HEK293T (cell line): ENCODE measurements around the gene MTERF4.

Source experiments
- CTCF ChIA-PET: fragments of 350-600 bp; formaldehyde crosslinking; extraction: SDS; loops from one replicate; lab custom pipeline; 2021; ENCODE audit warnings: antibody characterized with exemption, inconsistent platforms; lab: Yijun Ruan, JAX
- POLR2A ChIA-PET: fragments of 350-600 bp; formaldehyde crosslinking; extraction: SDS; loops from one replicate; lab custom pipeline; 2020; ENCODE audit warnings: antibody characterized with exemption, inconsistent platforms; lab: Yijun Ruan, JAX
- DNase-seq: peaks from one replicate; pipeline ENCODE4 v3.0.0; 2012; ENCODE audit warnings: mixed read lengths; ENCODE audit errors: extremely low spot score
- ARNT ChIP-seq: fragments of 450-650 bp; IDR thresholded peaks from 2 replicates; pipeline ENCODE4 v1.6.1; 2017; ENCODE audit warnings: mild to moderate bottlenecking
- BHLHE40 ChIP-seq: fragments of 450-650 bp; IDR thresholded peaks from 2 replicates; pipeline ENCODE4 v1.6.1; 2016; ENCODE audit warnings: mild to moderate bottlenecking, moderate library complexity, borderline replicate concordance
- CTBP1 ChIP-seq: fragments of 450-650 bp; IDR thresholded peaks from 2 replicates; pipeline ENCODE4 v1.6.1; 2016; ENCODE audit warnings: borderline replicate concordance
- ELF4 ChIP-seq: fragments of 450-650 bp; IDR thresholded peaks from 2 replicates; pipeline ENCODE4 v1.6.1; 2017; ENCODE audit warnings: antibody characterized with exemption
- FOXA1 ChIP-seq: fragments of 450-650 bp; IDR thresholded peaks from 2 replicates; pipeline ENCODE4 v1.6.1; 2016; ENCODE audit warnings: mild to moderate bottlenecking
- FOXK2 ChIP-seq: fragments of 450-650 bp; IDR thresholded peaks from 2 replicates; pipeline ENCODE4 v1.6.1; 2016; ENCODE audit warnings: mild to moderate bottlenecking
- FOXM1 ChIP-seq: fragments of 450-650 bp; IDR thresholded peaks from 2 replicates; pipeline ENCODE4 v1.6.1; 2017; ENCODE audit warnings: mild to moderate bottlenecking, borderline replicate concordance
- HDGF ChIP-seq: fragments of 450-650 bp; IDR thresholded peaks from 2 replicates; pipeline ENCODE4 v1.6.1; 2017; ENCODE audit warnings: antibody characterized with exemption, borderline replicate concordance
- L3MBTL2 ChIP-seq: fragments of 450-650 bp; conservative IDR thresholded peaks from 2 replicates; pipeline ENCODE4 v1.6.1; 2016; ENCODE audit warnings: mild to moderate bottlenecking
- LEF1 ChIP-seq: fragments of 450-650 bp; IDR thresholded peaks from 2 replicates; pipeline ENCODE4 v1.6.1; 2017; ENCODE audit warnings: mild to moderate bottlenecking, borderline replicate concordance
- NFRKB ChIP-seq: fragments of 450-650 bp; IDR thresholded peaks from 2 replicates; pipeline ENCODE4 v1.6.1; 2016; ENCODE audit warnings: mild to moderate bottlenecking, moderate library complexity
- PKNOX1 ChIP-seq: fragments of 450-650 bp; IDR thresholded peaks from 2 replicates; pipeline ENCODE4 v1.6.1; 2016
- SP1 ChIP-seq: fragments of 450-650 bp; IDR thresholded peaks from 2 replicates; pipeline ENCODE4 v1.6.1; 2017
- SUZ12 ChIP-seq: fragments of 450-650 bp; IDR thresholded peaks from 2 replicates; pipeline ENCODE4 v1.6.1; 2016; ENCODE audit warnings: mild to moderate bottlenecking
- TARDBP ChIP-seq: fragments of 450-650 bp; IDR thresholded peaks from 2 replicates; pipeline ENCODE4 v1.6.1; 2016
- ZNF384 ChIP-seq: fragments of 450-650 bp; IDR thresholded peaks from 2 replicates; pipeline ENCODE4 v1.6.1; 2016

Gene MTERF4

DNA sequence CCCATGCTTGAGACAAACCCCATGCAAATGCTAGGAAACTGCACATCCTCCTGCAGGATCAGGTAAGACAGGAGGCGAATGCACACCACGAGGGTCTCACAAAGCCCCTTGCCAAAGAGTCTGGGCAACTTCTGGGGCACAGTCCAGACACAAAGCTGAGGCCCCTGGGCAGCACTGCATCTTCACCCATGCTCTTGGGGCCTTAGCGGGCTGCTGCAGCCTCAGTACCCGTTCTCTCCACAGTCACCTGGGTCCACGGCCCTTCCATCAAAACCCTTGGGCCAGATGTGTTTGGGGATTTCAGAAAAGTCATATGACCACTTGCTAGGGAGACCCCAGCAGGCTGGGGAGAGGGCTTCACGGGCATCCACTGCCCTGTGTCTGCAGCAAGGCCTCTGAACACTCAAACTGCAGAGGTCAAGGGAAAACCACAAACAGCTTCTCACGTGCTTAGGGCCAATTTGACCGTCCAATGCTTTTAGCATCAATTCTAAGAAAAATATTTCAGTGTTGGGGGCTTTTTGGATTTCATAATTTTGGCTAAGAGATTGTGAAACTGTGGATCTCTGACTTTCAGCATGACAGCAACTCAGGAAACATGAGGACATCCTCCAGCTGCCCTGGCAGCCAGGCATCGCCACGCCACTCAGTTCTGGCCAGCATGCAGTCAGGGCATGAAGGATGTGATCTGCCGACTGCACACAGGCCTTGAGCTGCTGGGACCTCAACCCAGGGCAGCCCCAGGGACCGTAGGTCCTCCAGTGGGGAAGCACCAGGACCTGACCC lies 27.2 kb upstream of the MTERF4 start:
- DNase-seq, result no peak

DNA sequence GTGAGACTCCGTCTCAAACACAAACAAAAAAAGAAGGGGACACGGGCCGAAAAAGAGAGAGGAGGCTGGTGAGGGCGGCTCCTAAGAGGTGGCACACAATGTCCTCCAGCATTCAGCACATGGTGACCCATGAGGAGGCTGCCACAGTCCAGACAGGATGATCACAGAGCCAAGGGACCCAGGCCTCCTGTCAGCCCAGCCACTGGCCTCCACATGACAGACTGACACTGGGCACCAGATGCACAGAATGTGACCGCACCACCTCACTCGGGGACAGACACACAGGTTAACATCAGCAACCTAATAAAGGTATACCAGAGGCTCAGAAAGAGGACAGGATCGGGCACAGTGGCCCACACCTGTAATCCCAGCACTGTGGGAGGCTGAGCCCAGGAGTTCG lies 26.2 kb upstream of the MTERF4 start:
- ChIA-PET CTCF (no interaction called here), POLR2A (no interaction called here)
- DNase-seq, result no peak
- TF ChIP-seq BHLHE40 (no peak), TARDBP (no peak), ZNF384 (no peak), ELF4 (no peak), LEF1 (no peak)

More for the DNA sequence above, 27.2 kb upstream of the MTERF4 start:
- TF ChIP-seq TARDBP (no peak), CTBP1 (no peak), HDGF (no peak)
- ChIA-PET POLR2A (no interaction called here), CTCF (interaction anchor here (0.5 kb wide), 1 partner anchor 51 kb away, joined by 8 read pairs; no protein-coding TSS in a partner anchor)

- TF ChIP-seq PKNOX1 (no peak), SP1 (no peak), CTBP1 (no peak), FOXK2 (no peak), SUZ12 (no peak), NFRKB (no peak), LEF1 (no peak)
- CTCF ChIA-PET, result no interaction called here
Observed at GRCh38 chr2:241126771-241127202, 24.7 kb upstream of the MTERF4 start.

DNA sequence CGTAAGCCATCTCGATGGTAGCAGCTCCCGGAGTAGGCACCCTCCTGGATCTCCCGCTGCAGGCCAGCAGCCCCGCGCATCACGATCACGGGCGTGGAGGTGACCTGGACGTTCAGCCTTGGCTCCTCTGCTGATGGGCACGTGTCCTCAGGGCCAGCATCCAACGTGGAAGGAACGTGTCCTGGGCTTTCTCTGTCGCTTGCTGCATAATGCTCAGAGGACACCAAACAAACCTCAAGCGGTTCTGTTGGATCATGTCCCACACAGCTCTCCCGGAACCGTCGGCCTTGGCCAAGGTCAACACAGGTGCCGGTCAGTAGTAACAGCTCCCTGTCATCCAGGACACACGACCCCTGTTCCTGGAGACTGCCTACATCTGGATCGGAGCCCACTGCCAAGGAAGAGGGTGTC lies 24.1 kb upstream of the MTERF4 start:
- no peak for DNase-seq
- ChIA-PET CTCF (no interaction called here), POLR2A (no interaction called here)
- TF ChIP-seq NFRKB, result no peak
- no peak for TF ChIP-seq TARDBP
- no peak for TF ChIP-seq FOXA1
- TF ChIP-seq SP1, result no peak
- no peak for TF ChIP-seq ARNT
- TF ChIP-seq FOXK2, result no peak
- TF ChIP-seq FOXM1, result no peak
- TF ChIP-seq SUZ12, result no peak
- TF ChIP-seq ZNF384, result no peak
- TF ChIP-seq ELF4, result no peak
- no peak for TF ChIP-seq PKNOX1
- TF ChIP-seq HDGF, result no peak

More at GRCh38 chr2:241126771-241127202, 24.7 kb upstream of the MTERF4 start:
- no peak for DNase-seq
- POLR2A ChIA-PET, result no interaction called here

GRCh38 chr2:241125626-241126025 lies 23.5 kb upstream of the MTERF4 start:
- TF ChIP-seq FOXA1, result no peak
- TF ChIP-seq SP1, result no peak
- no peak for TF ChIP-seq ARNT
- no peak for TF ChIP-seq TARDBP
- TF ChIP-seq ELF4, result no peak
- TF ChIP-seq ZNF384, result no peak
- TF ChIP-seq BHLHE40, result no peak
- TF ChIP-seq LEF1, result no peak
- TF ChIP-seq PKNOX1, result no peak
- TF ChIP-seq CTBP1, result no peak
- TF ChIP-seq HDGF, result no peak
- no peak for TF ChIP-seq NFRKB
- no peak for TF ChIP-seq SUZ12
- TF ChIP-seq FOXK2, result no peak
- no peak for TF ChIP-seq FOXM1
- no peak for TF ChIP-seq L3MBTL2
- CTCF ChIA-PET, result no interaction called here
- POLR2A ChIA-PET, result no interaction called here
- DNase-seq, result no peak

- DNase-seq, result no peak
- POLR2A ChIA-PET, result no interaction called here
- CTCF ChIA-PET, result no interaction called here
- TF ChIP-seq ARNT, result no peak
- TF ChIP-seq ELF4, result no peak
- TF ChIP-seq FOXM1, result no peak
- TF ChIP-seq BHLHE40, result no peak
- TF ChIP-seq CTBP1, result no peak
- TF ChIP-seq SP1, result no peak
- TF ChIP-seq SUZ12, result no peak
- TF ChIP-seq LEF1, result no peak
Observed at GRCh38 chr2:241123816-241124536, 21.9 kb upstream of the MTERF4 start.
